Activated effector memory CD4-positive, alpha-beta T cell treated with Interleukin-2 at 50 U/mL for 16 hours (primary cell): ENCODE results near the gene ZBTB18.
"Not testable (repeated sequence)": the region's sequence is repeated elsewhere in the genome, so short reads cannot be mapped to it uniquely, and the experiment has no call there.

Source experiments
- DNase-seq: peaks from one replicate; pipeline ENCODE4 v3.0.0-alpha.2; 2020

ZBTB18 gene

GRCh38 chr1:244042293-244042692 is 8.8 kb upstream of the ZBTB18 start:
- DNase-seq = no peak

GRCh38 chr1:244044423-244044822 is 6.7 kb upstream of the ZBTB18 start:
- DNase-seq = no peak

- not testable (repeated sequence) for DNase-seq
Observed at GRCh38 chr1:244046254-244046653, 4.8 kb upstream of the ZBTB18 start.

GRCh38 chr1:244046907-244047611 is 4.0 kb upstream of the ZBTB18 start:
- no peak for DNase-seq

- no peak for DNase-seq
Observed at GRCh38 chr1:244047621-244048255, 3.3 kb upstream of the ZBTB18 start.

GRCh38 chr1:244048256-244049161 is 2.6 kb upstream of the ZBTB18 start:
- peak; percentile 98 for DNase-seq

GRCh38 chr1:244049162-244050013 is 1.7 kb upstream of the ZBTB18 start:
- peak; percentile 33 for DNase-seq

- no peak for DNase-seq
Observed at GRCh38 chr1:244050014-244050834, 859 bp upstream of the ZBTB18 start.

- DNase-seq = no peak
Observed at GRCh38 chr1:244052016-244052727, 1.1 kb downstream of the ZBTB18 start.

- no peak for DNase-seq
Observed at GRCh38 chr1:244052728-244053312, 1.7 kb downstream of the ZBTB18 start.

- no peak for DNase-seq
Observed at GRCh38 chr1:244053831-244054230, 2.7 kb downstream of the ZBTB18 start.

GRCh38 chr1:244054247-244054923 is 3.3 kb downstream of the ZBTB18 start:
- no peak for DNase-seq

GRCh38 chr1:244054924-244055263 is 3.8 kb downstream of the ZBTB18 start:
- DNase-seq = no peak

GRCh38 chr1:244056577-244056976 is 5.5 kb downstream of the ZBTB18 start:
- DNase-seq = no peak

- DNase-seq = no peak
Observed at GRCh38 chr1:244057474-244058385, 6.6 kb downstream of the ZBTB18 start.

GRCh38 chr1:244060117-244060516 is 9.0 kb downstream of the ZBTB18 start:
- DNase-seq = no peak

GRCh38 chr1:244060686-244061085 is 9.6 kb downstream of the ZBTB18 start:
- no peak for DNase-seq

- no peak for DNase-seq
Observed at GRCh38 chr1:244062156-244062725, 11.2 kb downstream of the ZBTB18 start.

GRCh38 chr1:244063498-244063897 is 12.4 kb downstream of the ZBTB18 start:
- no peak for DNase-seq
